SHP77 (cell line): ENCODE data around the gene MDM2.
"Not testable (repeated sequence)": the region's sequence is repeated elsewhere in the genome, so short reads cannot be mapped to it uniquely, and the experiment has no call there.

Source experiments
- DNase-seq, 2 experiments: peaks; one replicate each; lab custom pipeline; 2025; lab: John Stamatoyannopoulos, UW

Gene MDM2

GRCh38 chr12:68786929-68787328, 21.0 kb upstream of the MDM2 start:
- no peak for DNase-seq

DNA sequence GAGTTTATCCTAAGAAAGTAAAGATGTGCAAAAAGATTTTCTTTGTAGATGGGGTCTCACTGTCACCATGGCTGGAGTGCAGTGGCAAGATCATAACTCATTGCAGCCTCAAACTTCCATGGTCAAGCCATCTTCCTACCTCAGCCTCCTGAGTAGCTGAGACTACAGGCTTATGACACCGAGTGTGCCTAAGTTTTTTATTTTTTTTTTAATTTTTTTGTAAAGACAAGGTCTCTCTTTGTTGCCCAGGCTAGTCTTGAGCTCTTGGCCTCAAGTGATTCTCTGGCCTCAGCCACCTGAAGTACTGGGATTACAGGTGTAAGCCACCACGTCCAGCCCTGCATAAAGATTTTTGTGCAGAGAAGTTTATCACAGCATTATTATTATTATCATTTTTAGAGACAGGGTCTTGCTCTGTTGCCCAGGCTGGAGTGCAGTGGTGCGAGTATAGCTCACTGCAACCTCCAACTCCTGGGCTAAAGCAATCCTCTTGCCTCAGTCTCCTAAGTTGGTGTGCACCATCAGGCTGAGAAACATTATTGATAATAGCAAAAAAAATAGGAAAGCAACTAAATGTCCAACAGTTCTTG, 19.3 kb upstream of the MDM2 start:
- DNase-seq = no peak

GRCh38 chr12:68789144-68789878, 18.7 kb upstream of the MDM2 start:
- DNase-seq = no peak

DNA sequence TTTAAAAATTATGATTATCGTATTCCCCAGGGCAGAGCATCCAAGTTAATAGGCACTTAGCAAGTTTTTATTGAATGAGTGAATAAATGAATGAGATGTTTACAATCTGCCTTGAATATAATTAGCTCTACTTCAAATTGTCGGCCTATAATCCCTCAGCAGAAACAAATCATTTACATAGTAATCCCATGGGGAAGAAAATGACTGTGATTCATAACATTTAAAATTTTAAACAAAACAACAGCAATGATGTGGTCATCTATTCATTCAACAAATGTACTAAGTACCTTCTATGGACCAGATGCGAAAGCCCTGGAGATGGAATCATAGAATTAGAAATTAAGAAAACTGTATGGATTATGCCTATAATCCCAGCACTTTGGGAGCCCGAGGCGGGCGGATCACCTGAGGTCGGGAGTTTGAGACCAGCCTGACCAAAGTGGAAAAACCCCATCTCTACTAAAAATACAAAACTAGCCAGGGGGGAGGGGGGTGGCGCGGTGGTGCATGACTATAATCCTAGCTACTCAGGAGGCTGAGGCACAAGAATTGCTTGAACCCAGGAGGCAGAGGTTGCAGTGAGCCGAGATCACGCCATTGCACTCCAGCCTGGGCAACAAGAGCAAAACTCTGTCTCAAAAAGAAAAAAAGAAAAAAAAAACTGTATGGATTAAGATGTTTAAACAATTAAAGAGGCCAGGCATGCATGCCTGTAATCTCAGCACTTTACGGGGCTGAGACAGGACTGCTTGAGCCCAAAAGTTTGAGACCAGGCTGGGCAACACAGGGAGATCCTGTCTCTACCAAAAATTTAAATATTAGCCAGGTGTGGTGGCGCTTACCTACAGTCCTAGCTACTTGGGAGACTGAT, 17.7 kb upstream of the MDM2 start:
- no peak for DNase-seq

GRCh38 chr12:68790952-68791234, 17.1 kb upstream of the MDM2 start:
- no peak for DNase-seq

GRCh38 chr12:68791897-68792481, 16.0 kb upstream of the MDM2 start:
- DNase-seq = no peak

GRCh38 chr12:68792952-68793351, 15.0 kb upstream of the MDM2 start:
- no peak for DNase-seq

GRCh38 chr12:68793436-68793835, 14.5 kb upstream of the MDM2 start:
- no peak for DNase-seq

DNA sequence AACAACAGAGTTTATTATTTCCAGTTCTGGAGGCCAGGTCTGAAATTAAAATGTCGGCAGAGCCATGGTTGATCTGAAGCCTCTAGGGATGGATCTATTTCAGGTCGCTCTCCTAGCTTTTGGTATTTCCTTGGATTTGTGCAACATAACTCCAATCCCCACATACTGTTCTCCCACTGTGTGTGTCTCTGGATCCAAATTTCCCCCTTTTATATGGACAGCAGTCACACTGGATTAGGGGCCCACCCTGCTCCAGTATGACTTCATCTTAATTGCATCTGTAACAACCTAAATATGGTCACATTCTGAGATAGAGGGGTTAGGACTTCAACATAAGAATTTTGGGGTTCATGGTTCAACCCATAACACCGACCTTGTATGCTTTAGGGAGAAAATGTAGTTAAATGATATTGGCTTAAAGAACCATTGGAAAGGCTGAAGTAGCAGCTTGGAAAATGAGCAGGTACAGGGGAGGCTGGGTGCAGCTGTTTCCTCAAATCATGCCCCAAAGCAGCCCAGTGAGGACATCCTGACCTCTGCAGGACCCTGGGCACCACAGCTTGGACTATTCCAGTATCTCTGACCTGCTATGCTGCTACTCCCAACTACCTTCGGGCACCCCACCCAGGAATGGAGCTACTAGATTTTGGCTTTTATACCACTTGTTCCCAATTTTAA, 13.9 kb upstream of the MDM2 start:
- DNase-seq = no peak

DNA sequence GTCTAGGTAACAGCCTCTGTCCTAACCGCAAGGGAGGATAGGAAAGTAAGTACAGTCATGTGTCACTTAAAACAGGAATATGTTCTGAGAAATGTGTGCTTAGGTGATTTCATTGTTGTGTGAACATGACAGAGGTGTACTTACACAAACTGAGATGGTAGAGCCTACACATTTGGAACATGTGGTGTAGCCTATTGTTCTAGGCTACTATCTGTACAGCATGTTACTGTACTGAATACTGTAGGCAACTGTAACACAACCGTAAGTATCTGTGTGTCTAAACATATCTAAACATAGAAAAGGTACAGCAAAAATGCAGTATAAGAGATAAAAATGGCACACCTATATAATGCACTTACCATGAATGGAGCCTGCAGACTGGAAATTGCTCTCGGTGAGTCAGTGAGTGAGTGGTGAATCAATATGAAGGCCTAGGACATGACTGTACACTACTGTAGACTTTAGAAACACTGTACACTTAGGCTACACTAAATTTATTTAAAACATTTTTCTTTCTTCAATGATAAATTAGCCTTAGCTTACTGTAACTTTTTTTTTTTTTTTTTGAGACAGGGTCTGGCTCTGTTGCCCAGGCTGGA, 13.2 kb upstream of the MDM2 start:
- no peak for DNase-seq

GRCh38 chr12:68796399-68796798, 11.6 kb upstream of the MDM2 start:
- DNase-seq = no peak

DNA sequence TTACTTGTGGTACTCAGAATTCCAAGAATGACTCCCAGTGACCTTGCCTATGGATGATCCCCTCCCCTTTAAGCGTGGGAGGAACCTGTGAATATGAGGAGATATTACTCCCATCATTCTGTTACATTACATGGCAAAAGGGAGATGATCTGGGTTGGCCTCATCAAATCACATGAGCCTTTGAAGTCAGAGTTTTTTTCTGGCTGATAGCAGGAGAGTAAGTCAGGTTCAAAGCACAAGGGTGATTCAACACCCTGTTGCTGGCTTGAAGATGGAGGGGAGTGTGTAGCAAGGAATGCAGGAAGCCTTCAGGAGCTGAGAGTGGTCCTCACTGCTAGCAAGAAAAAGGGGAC, 9.1 kb upstream of the MDM2 start:
- DNase-seq = no peak

DNA sequence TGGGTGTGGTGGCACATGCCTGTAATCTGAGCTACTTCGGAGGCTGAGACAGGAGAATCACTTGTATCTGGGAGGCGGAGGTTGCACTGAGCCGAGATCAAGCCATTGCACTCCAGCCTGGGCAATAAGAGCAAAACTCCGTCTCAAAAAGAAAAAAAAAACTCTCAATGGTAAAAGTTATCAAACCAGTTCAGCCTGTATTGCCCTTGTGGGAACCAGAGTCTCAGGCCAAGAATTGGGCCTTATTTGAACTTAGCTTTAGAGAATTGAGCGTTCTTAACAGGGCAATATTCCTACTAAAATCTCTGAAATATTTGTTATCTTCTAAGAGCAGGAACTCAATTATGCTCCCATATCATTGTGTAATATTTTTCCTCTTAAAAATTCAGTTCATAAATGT, 7.7 kb upstream of the MDM2 start:
- no peak for DNase-seq

GRCh38 chr12:68801124-68801523, 6.9 kb upstream of the MDM2 start:
- not testable (repeated sequence) for DNase-seq

DNA sequence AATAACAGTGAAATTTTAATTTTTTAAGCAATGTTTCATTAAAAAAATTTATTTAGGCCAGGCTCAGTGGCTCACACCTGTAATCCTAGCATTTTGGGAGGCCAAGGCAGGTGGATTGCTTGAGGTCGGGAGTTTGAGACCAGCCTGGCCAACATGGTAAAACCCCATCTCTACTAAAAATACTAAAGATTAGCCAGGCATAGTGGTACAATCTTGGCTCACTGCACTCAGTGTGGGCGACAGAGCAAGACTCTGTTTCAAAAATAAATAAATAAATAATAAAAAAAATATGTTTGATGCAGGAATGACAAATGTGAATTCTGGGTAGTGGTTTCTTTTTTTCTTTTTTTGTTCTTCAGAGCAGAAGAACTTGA, 5.6 kb upstream of the MDM2 start:
- DNase-seq = not testable (repeated sequence)

GRCh38 chr12:68802911-68803651, 4.9 kb upstream of the MDM2 start:
- DNase-seq = not testable (repeated sequence)

DNA sequence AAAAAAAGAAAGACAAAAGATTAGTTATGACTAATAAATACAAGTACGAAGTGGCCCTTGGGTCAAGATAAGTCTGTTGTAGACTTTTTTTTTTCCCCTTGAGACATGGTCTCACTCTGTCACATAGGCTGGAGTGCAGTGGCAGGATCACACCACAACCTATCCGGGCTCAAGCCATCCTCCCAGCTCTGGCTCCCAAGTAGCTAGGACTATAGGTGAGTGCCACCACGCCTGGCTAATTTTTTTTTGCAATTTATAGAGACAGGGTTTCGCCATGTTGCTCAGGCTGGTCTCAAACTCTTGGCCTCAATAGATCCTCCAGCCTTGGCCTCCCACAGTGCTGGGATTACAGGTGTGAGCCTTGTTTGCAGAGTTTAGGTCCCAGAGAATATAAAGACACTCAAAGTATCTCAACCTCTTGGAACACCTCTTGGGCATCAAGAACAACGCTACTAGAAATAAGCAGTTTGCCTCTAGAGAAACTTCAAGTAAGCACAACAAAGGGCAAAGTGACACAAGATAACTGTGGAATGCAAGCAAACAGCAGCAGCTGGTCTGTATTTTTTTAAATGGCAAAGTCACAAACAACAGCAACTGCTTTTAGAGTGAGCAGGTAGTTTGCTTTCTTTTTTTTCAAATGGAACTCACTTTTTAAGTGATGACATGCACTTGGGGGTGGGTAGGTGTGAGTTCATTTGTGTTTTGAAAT, 3.9 kb upstream of the MDM2 start:
- no peak for DNase-seq

- DNase-seq = no peak
Measured at GRCh38 chr12:68804657-68805591, 3.1 kb upstream of the MDM2 start.

DNA sequence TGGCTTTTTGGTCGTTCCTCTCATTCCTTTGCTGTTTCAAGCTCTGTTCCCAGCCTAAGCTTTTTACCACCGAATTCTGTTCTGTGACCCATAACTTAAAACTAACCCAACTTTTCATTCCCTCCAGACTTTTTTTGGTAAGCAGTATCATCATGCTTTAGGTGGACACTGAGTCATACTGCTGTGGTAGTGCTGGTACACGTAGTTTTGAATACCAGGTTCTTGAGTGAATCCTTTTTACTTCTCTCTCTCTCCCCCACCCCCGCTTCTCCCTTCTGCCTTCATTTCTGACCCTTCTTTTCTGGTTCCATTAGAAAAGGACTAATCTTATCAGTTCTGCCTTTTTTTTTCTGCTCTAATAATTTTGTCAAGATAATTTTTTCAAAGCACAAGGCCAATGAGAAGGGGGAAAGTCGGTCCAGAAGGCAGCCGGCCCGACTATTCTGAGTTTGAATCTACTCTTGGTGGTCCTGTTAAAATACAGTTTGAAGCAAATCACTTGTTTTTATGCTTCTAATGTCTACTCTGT, 2.3 kb upstream of the MDM2 start:
- no peak for DNase-seq
